ENCODE results near the gene SLC6A18.

SLC6A18 gene, protein sequence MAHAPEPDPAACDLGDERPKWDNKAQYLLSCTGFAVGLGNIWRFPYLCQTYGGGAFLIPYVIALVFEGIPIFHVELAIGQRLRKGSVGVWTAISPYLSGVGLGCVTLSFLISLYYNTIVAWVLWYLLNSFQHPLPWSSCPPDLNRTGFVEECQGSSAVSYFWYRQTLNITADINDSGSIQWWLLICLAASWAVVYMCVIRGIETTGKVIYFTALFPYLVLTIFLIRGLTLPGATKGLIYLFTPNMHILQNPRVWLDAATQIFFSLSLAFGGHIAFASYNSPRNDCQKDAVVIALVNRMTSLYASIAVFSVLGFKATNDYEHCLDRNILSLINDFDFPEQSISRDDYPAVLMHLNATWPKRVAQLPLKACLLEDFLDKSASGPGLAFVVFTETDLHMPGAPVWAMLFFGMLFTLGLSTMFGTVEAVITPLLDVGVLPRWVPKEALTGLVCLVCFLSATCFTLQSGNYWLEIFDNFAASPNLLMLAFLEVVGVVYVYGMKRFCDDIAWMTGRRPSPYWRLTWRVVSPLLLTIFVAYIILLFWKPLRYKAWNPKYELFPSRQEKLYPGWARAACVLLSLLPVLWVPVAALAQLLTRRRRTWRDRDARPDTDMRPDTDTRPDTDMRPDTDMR

DNA sequence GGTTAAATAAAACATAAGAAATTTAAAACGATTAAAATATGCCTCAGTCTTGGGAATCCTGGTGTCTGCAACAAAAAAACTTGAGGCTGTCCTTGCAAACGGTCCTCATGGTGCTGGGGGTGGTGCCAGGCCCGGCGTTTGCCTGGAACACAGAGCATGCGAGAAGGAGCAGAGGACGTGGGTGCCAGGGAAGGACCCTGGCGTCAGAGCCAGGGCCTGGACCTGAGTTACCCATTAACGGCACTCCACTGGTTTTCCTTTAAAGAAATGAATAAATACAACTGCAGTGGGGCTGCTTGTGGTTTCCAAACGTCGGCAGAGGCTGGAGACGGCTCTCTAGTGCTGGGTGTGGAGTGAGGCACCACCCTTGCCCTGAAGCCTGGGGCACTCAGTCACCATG, at the start of gene SLC6A18:
SLC6A18 (plus strand) TSS at position 301 of the 400 bp plus-strand sequence; CDS start at position 398, 97 bp downstream.
- Mint-ChIP-seq H3K4me3 (no peak within 1 kb of the TSS), H3K4me1 (ENCODE audit: low read depth) (peaks cover 8% of the 10 kb centered on the region), H3K9me3 (no peaks in the 10 kb centered on the region), H3K36me3 (ENCODE audit: low read depth) (no peaks in the 10 kb centered on the region), H3K27me3 (peaks cover 17% of the 10 kb centered on the region), H3K27ac (no peak within 1 kb of the TSS)
- DNase-seq, result no peak

GRCh38 chr5:1175801-1176472, 49.2 kb upstream of the SLC6A18 start:
- Mint-ChIP-seq H3K36me3 (ENCODE audit: low read depth) (no peaks in the 10 kb centered on the region), H3K27ac (no peak overlapping the region), H3K4me1 (ENCODE audit: low read depth) (peaks cover 9% of the 10 kb centered on the region), H3K9me3 (no peaks in the 10 kb centered on the region), H3K4me3 (no peak overlapping the region), H3K27me3 (no peaks in the 10 kb centered on the region)
- no peak for DNase-seq

- Mint-ChIP-seq H3K4me3 (no peak overlapping the region), H3K4me1 (ENCODE audit: low read depth) (peaks cover 9% of the 10 kb centered on the region), H3K36me3 (ENCODE audit: low read depth) (no peaks in the 10 kb centered on the region), H3K27me3 (no peaks in the 10 kb centered on the region), H3K27ac (no peak overlapping the region), H3K9me3 (no peaks in the 10 kb centered on the region)
- DNase-seq, result no peak
These were observed 48.4 kb upstream of the SLC6A18 start for GRCh38 chr5:1176473-1177391.

GRCh38 chr5:1177826-1178528, 47.2 kb upstream of the SLC6A18 start:
- Mint-ChIP-seq H3K27ac (no peak overlapping the region), H3K4me1 (ENCODE audit: low read depth) (peaks cover 5% of the 10 kb centered on the region), H3K4me3 (no peak overlapping the region), H3K27me3 (no peaks in the 10 kb centered on the region), H3K36me3 (ENCODE audit: low read depth) (no peaks in the 10 kb centered on the region), H3K9me3 (no peaks in the 10 kb centered on the region)
- DNase-seq, result no peak

- H3K9me3 Mint-ChIP-seq, result no peaks in the 10 kb centered on the region
- H3K27ac Mint-ChIP-seq, result no peak overlapping the region
- no peak overlapping the region for H3K4me3 Mint-ChIP-seq
- H3K27me3 Mint-ChIP-seq, result no peaks in the 10 kb centered on the region
- no peak for DNase-seq
- H3K36me3 Mint-ChIP-seq (ENCODE audit: low read depth), result no peaks in the 10 kb centered on the region
- H3K4me1 Mint-ChIP-seq (ENCODE audit: low read depth), result peaks cover 2% of the 10 kb centered on the region
These were observed 46.4 kb upstream of the SLC6A18 start for GRCh38 chr5:1178529-1179382.

- H3K9me3 Mint-ChIP-seq, result no peaks in the 10 kb centered on the region
- H3K4me1 Mint-ChIP-seq (ENCODE audit: low read depth), result no peaks in the 10 kb centered on the region
- no peaks in the 10 kb centered on the region for H3K27me3 Mint-ChIP-seq
These were observed 45.8 kb upstream of the SLC6A18 start for GRCh38 chr5:1179383-1179715.

GRCh38 chr5:1180096-1180495, 45.1 kb upstream of the SLC6A18 start:
- Mint-ChIP-seq H3K27ac (no peak overlapping the region), H3K4me3 (no peak overlapping the region), H3K27me3 (no peaks in the 10 kb centered on the region), H3K9me3 (no peaks in the 10 kb centered on the region), H3K4me1 (ENCODE audit: low read depth) (no peaks in the 10 kb centered on the region), H3K36me3 (ENCODE audit: low read depth) (no peaks in the 10 kb centered on the region)
- DNase-seq, result no peak

More at GRCh38 chr5:1179383-1179715, 45.8 kb upstream of the SLC6A18 start:
- Mint-ChIP-seq H3K27ac (no peak overlapping the region), H3K4me3 (no peak overlapping the region), H3K36me3 (ENCODE audit: low read depth) (no peaks in the 10 kb centered on the region)
- no peak for DNase-seq

DNA sequence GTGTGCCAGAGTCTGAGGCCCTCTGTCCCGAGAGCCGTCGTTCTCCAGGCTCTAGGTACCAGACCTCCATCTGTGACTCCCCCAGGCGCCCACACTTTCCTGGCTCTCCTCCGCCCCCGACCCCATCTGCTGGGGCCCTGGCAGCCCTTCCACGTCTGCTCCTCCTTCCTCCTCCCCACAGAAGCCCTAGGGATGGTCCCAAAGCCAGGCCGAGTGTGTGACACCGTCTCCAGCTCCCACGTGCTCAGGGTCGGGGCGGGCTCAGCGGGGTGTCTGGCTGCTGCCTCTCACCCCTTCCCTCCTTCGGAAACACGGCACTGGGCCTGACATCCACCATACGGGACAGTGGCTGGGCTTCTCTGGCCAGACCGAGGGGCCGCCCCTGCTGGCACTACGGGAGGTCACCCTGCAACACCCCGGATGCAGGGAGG, 44.3 kb upstream of the SLC6A18 start:
- H3K27ac Mint-ChIP-seq, result no peak overlapping the region
- no peaks in the 10 kb centered on the region for H3K4me1 Mint-ChIP-seq (ENCODE audit: low read depth)
- no peaks in the 10 kb centered on the region for H3K36me3 Mint-ChIP-seq (ENCODE audit: low read depth)
- H3K27me3 Mint-ChIP-seq, result no peaks in the 10 kb centered on the region
- no peak overlapping the region for H3K4me3 Mint-ChIP-seq
- no peaks in the 10 kb centered on the region for H3K9me3 Mint-ChIP-seq
- DNase-seq, result no peak

DNA sequence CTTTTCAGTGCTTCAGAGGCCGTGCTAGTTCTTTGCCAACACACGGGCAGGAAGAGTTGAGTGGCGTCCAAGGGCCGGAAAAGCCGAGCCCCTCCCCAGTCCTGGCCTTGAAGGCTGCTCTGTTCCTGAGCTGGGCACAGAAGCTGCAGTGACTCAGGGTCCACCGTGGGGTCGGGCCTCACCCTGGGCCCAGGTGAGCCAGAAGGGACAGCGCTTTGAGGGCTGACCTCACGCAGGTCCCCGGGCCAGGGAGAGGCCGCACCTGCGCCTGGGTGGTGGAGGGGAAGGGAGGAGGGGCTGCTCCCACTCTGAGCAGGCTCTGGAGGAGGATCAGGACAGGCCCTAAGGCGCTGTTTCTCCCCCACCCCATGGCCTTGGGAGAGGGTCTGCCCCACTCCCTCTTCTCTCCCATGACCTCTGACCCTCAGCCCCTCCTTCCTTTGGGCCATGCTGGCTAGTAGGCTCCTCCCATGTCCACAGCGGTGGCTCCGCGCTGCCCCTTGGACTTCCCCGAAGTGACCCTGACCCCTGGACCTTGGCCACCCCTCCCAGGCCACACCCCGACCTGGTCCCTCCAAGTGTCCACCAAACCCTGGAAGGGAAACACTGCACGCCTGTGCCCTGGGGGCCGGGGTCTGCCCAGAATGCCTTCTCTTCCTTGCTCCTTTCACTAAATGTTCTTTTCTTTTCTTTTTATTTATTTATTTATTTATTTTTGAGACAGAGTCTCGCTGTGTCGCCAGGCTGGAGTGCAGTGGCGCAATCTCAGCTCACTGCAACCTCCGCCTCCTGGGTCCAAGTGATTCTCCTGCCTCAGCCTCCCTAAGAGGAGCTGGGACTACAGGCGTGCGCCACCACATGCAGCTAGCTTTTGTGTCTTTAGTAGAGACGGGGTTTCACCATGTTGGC, 43.5 kb upstream of the SLC6A18 start:
- Mint-ChIP-seq H3K9me3 (no peaks in the 10 kb centered on the region), H3K4me3 (no peak overlapping the region), H3K36me3 (ENCODE audit: low read depth) (no peaks in the 10 kb centered on the region), H3K27me3 (no peaks in the 10 kb centered on the region), H3K4me1 (ENCODE audit: low read depth) (no peaks in the 10 kb centered on the region), H3K27ac (no peak overlapping the region)
- DNase-seq, result no peak

DNA sequence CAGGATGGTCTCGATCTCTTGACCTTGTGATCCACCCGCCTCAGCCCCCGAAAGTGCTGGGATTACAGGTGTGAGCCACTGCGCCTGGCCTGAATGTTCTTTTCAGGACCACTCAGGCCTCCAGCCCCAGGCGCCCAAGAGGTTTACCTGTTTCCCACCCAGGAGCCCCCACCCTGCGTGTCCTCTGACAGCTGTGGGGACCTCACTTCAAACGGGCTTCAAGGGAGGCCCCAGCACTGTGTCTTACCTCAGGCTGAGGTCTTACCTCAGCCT, 42.9 kb upstream of the SLC6A18 start:
- Mint-ChIP-seq H3K27ac (no peak overlapping the region), H3K4me1 (ENCODE audit: low read depth) (no peaks in the 10 kb centered on the region), H3K36me3 (ENCODE audit: low read depth) (no peaks in the 10 kb centered on the region), H3K27me3 (no peaks in the 10 kb centered on the region), H3K4me3 (no peak overlapping the region), H3K9me3 (no peaks in the 10 kb centered on the region)
- DNase-seq, result no peak

DNA sequence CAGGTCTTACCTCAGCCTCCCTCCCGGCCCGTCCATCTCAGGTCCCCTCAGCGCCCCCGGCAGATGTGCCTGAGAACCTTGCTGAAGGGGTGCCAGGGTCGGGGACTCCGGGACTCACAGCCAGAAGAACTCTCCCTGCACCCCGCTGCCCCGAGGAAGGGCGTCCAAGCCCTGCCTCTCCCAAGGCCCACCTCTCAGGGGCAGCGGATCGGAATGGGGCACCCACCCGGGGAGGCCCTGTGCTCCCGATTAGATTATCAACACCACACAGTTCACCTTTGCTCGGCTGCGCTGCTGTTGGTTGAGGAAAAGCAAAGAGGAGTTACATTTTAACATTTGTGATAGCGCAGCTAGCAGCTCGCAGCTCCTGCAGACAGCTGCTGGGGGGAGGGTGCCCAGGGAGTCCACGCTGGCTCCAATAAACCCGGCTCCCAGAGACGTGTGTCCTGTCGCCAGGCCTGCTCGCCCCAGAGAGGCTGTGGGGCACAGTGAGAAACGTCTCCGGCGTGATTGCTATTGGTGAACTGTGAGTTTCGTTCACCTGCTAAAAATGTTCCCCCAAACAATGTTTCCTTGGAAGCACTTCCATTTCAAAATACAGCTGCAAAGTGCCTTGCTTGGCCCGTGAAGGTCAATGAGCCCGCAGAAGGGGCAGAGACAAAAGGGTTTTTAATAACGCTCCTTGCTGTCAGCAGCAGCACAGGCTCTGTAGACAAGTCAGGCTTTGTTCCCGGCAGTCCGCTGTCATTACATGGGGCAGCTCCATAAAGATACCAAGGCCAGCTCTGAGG, 42.4 kb upstream of the SLC6A18 start:
- H3K4me1 Mint-ChIP-seq (ENCODE audit: low read depth), result no peaks in the 10 kb centered on the region
- no peak overlapping the region for H3K27ac Mint-ChIP-seq
- no peaks in the 10 kb centered on the region for H3K9me3 Mint-ChIP-seq
- H3K4me3 Mint-ChIP-seq, result no peak overlapping the region
- peaks cover under 1% of the 10 kb centered on the region for H3K27me3 Mint-ChIP-seq
- no peaks in the 10 kb centered on the region for H3K36me3 Mint-ChIP-seq (ENCODE audit: low read depth)
- no peak for DNase-seq
